Activated CD4-positive, alpha-beta T cell treated with anti-CD3 and anti-CD28 coated beads for 48 hours (primary cell): ENCODE measurements around the gene ATP1B1.

ENCODE experiments used
- DNase-seq: peaks from one replicate; pipeline ENCODE4 v3.0.0-alpha.2; 2020

The ATP1B1 gene

GRCh38 chr1:169098380-169098779 lies 8.1 kb upstream of the ATP1B1 start:
- DNase-seq, result no peak

GRCh38 chr1:169099561-169099960 lies 6.9 kb upstream of the ATP1B1 start:
- no peak for DNase-seq

GRCh38 chr1:169100208-169100607 lies 6.3 kb upstream of the ATP1B1 start:
- no peak for DNase-seq

- no peak for DNase-seq
Observed at GRCh38 chr1:169100651-169101088, 5.8 kb upstream of the ATP1B1 start.

GRCh38 chr1:169102567-169102966 lies 3.9 kb upstream of the ATP1B1 start:
- no peak for DNase-seq

- DNase-seq, result no peak
Observed at GRCh38 chr1:169103002-169103401, 3.5 kb upstream of the ATP1B1 start.

- no peak for DNase-seq
Observed at GRCh38 chr1:169103480-169103893, 3.0 kb upstream of the ATP1B1 start.

GRCh38 chr1:169105087-169105433 lies 1.4 kb upstream of the ATP1B1 start:
- DNase-seq, result no peak

- peak; percentile 15 for DNase-seq
Observed at GRCh38 chr1:169105434-169106094, 926 bp upstream of the ATP1B1 start.

- peak; percentile 31 for DNase-seq
Observed at GRCh38 chr1:169106921-169107602, 572 bp downstream of the ATP1B1 start.

GRCh38 chr1:169107603-169108208 lies 1.2 kb downstream of the ATP1B1 start:
- DNase-seq, result peak; percentile 56

GRCh38 chr1:169108223-169108622 lies 1.7 kb downstream of the ATP1B1 start:
- no peak for DNase-seq

- peak; percentile 17 for DNase-seq
Observed at GRCh38 chr1:169108863-169109560, 2.5 kb downstream of the ATP1B1 start.

- no peak for DNase-seq
Observed at GRCh38 chr1:169109561-169110134, 3.2 kb downstream of the ATP1B1 start.

GRCh38 chr1:169110236-169110635 lies 3.7 kb downstream of the ATP1B1 start:
- no peak for DNase-seq

- no peak for DNase-seq
Observed at GRCh38 chr1:169110689-169111447, 4.4 kb downstream of the ATP1B1 start.

- DNase-seq, result no peak
Observed at GRCh38 chr1:169111472-169111871, 5.0 kb downstream of the ATP1B1 start.

- no peak for DNase-seq
Observed at GRCh38 chr1:169112241-169112640, 5.8 kb downstream of the ATP1B1 start.

GRCh38 chr1:169113613-169114119 lies 7.2 kb downstream of the ATP1B1 start:
- DNase-seq, result no peak

GRCh38 chr1:169115891-169116585 lies 9.5 kb downstream of the ATP1B1 start:
- peak; percentile 54 for DNase-seq

GRCh38 chr1:169117014-169117413 lies 10.5 kb downstream of the ATP1B1 start:
- DNase-seq, result no peak

GRCh38 chr1:169117599-169117998 lies 11.1 kb downstream of the ATP1B1 start:
- no peak for DNase-seq
